A673 (cell line): ENCODE data around the gene CWC15. TPM values are rescaled to one million over a fixed set of nuclear protein-coding genes. Genes with fewer than 3 reads are reported as not detected.

Experiments used
- BruUV-seq: library from RNA; stranded (reverse); fragments of 400-500 nt; replicated peaks from 2 replicates; lab custom pipeline; 2021; lab: Mats Ljungman, UMichigan
- CTCF ChIA-PET: fragments of 300-600 bp; sonication (Branson Sonifier 250); formaldehyde crosslinking; loops from one replicate; lab custom pipeline; 2022; ENCODE audit warnings: antibody characterized with exemption; lab: Charles Lee
- POLR2A ChIA-PET: fragments of 300-600 bp; sonication (Branson Sonifier 250); formaldehyde crosslinking; loops from one replicate; lab custom pipeline; 2022; ENCODE audit warnings: antibody characterized with exemption; ENCODE audit not compliant: low non-redundant PET; lab: Charles Lee
- DNase-seq: peaks from one replicate; pipeline ENCODE4 v3.0.0-alpha.2; 2015; ENCODE audit warnings: low spot score
- H3K27ac ChIP-seq: fragments of 200-600 bp; sonication (generic); 2 replicates; pipeline ENCODE4 v1.5.1; 2016; ENCODE audit warnings: mixed run types, low read depth, mild to moderate bottlenecking, mixed read lengths, antibody characterized with exemption, low read length; ENCODE audit not compliant: poor library complexity, severe bottlenecking
- H3K27me3 ChIP-seq: fragments of 200-600 bp; sonication (generic); replicated peaks from 2 replicates; pipeline ENCODE4 v1.6.1; 2017; ENCODE audit warnings: mixed run types, low read depth, mild to moderate bottlenecking, mixed read lengths, antibody characterized with exemption, low read length; ENCODE audit not compliant: insufficient read depth, poor library complexity
- H3K36me3 ChIP-seq: fragments of 200-600 bp; sonication (generic); 2 replicates; pipeline ENCODE4 v1.6.1; 2016; ENCODE audit warnings: mixed run types, mild to moderate bottlenecking, mixed read lengths, antibody characterized with exemption, low read length; ENCODE audit not compliant: insufficient read depth, poor library complexity, severe bottlenecking
- H3K4me1 ChIP-seq: fragments of 200-600 bp; sonication (generic); 2 replicates; pipeline ENCODE4 v1.6.1; 2017; ENCODE audit warnings: mixed run types, mild to moderate bottlenecking, mixed read lengths, antibody characterized with exemption, low read length; ENCODE audit not compliant: insufficient read depth, poor library complexity, severe bottlenecking
- H3K4me3 ChIP-seq: fragments of 200-600 bp; sonication (generic); 2 replicates; pipeline ENCODE4 v1.5.1; 2016; ENCODE audit warnings: low read depth, mixed run types, mild to moderate bottlenecking, mixed read lengths, low read length; ENCODE audit not compliant: poor library complexity, severe bottlenecking
- H3K9me3 ChIP-seq: fragments of 200-600 bp; sonication (generic); 2 replicates; pipeline ENCODE4 v1.6.1; 2016; ENCODE audit warnings: mixed run types, low read depth, mild to moderate bottlenecking, mixed read lengths, antibody characterized with exemption, low read length; ENCODE audit not compliant: poor library complexity, severe bottlenecking
- CTCF ChIP-seq: fragments of 300-800, 200-600 bp; sonication (generic); conservative IDR thresholded peaks from 2 replicates; pipeline ENCODE4 v1.5.1; 2017; ENCODE audit warnings: low read depth, mild to moderate bottlenecking, antibody characterized with exemption, low read length, moderate library complexity, mixed read lengths
- EZH2 ChIP-seq: fragments of 200-600 bp; sonication (generic); IDR thresholded peaks from 2 replicates; pipeline ENCODE4 v1.6.1; 2017; ENCODE audit warnings: borderline replicate concordance, low read depth, mild to moderate bottlenecking, mixed read lengths, antibody characterized with exemption, low read length; ENCODE audit not compliant: poor library complexity, severe bottlenecking
- intact Hi-C: fragments of 100-400 bp; cut with micrococcal nuclease; formaldehyde crosslinking; loops from one replicate; pipeline ENCODE4 v1.10.0; 2022; ENCODE audit not compliant: unreplicated experiment
- total RNA-seq: library from RNA; stranded (reverse); gene quantifications from 2 replicates; pipeline ENCODE4 v1.2.3, GENCODE V29; 2021

CWC15 gene
- total RNA-seq, 1 experiment from 2014 or later = 86.7 TPM

DNA sequence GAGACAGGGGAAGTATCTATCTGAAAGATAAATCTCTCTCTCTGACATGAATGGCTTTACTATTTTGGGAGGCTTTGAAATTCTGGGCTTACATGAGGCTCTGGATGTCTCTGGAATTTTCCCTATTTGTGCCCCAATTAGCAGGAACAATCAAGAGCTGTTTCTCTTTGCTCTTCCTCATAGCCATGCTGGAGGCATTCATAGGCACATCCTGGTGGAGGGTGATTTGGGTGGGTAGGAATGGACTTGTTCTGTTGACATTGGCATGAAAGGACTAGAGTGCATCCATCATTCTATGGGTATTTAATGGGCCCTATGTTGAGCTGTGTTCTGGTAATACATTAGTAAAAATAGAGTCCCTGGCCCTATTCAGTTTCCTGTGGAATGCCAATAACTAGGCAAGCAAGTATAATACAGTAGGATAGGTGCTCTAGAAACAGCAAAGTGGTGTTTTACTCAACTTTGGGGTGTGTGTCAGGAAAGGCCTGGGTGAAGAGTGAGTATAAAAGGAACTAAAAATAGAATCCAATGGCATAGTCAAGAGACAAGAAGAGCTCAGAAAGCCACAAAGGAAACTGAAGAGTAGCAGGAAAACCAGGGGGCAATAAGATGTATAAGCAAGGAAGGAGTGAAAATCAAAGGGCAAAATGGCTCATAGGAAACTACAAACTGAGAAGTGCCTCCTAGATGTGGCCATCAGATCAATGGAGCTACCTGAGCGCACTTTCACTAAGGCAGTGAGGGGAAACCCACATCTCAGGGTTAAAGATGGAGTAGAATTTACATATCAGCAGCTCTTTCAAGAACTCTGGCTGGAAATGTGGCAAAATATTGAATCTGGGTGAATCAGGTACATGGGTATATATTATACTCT is 45.0 kb downstream of the CWC15 start:
- H3K27me3 ChIP-seq = no peaks in the 10 kb centered on the region
- TF ChIP-seq EZH2 (no peak), CTCF (no peak)
- intact Hi-C loops = no loop called here
- H3K4me3 ChIP-seq = no peak overlapping the region
- ChIA-PET POLR2A (interaction anchor here (0.6 kb wide), 1 partner anchor 375 kb away, joined by 3 read pairs; no protein-coding TSS in a partner anchor), CTCF (no interaction called here)
- no peaks in the 10 kb centered on the region for H3K36me3 ChIP-seq
- no peak overlapping the region for H3K27ac ChIP-seq
- H3K9me3 ChIP-seq = no peaks in the 10 kb centered on the region
- H3K4me1 ChIP-seq = peaks cover 41% of the 10 kb centered on the region
- BruUV-seq = no TSS peak
- no peak for DNase-seq

DNA sequence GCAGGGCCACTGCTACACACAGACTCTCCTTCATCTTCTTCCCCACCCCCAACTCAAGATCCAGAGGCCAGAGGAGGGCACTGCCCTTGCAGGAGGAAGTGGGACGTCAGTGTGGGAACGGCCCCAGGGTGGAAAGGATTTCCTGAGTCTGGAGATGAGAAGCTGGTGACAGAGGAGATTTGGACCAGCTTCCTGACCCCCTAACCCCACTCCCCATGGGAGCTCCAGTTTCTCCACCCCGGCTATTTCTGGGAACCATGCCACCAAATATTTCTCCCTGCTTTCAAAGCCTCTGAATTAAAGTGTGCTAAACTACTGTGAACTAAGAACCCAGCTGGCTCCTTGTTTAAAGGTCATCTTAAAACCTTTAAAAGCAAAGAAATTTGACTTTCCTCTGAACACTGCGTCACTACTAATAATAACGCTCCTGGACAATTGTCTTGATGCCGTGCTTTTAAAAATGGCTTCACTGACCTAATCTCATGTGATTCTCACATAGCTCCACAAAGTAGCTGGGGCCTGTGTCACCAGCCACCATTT is 46.6 kb downstream of the CWC15 start:
- H3K9me3 ChIP-seq = no peaks in the 10 kb centered on the region
- H3K4me1 ChIP-seq = peaks cover 34% of the 10 kb centered on the region
- ChIA-PET CTCF (interaction anchor here (0.6 to 0.9 kb wide), 2 partner anchors 8 to 303 kb away, joined by 3 to 4 read pairs; no protein-coding TSS in a partner anchor), POLR2A (no interaction called here)
- DNase-seq = peak; percentile 51
- H3K27me3 ChIP-seq = no peaks in the 10 kb centered on the region
- no TSS peak for BruUV-seq
- H3K4me3 ChIP-seq = no peak overlapping the region
- H3K27ac ChIP-seq = peak overlapping the region; percentile 39
- H3K36me3 ChIP-seq = no peaks in the 10 kb centered on the region
- intact Hi-C loops = no loop called here
- TF ChIP-seq CTCF (no peak), EZH2 (no peak)

DNA sequence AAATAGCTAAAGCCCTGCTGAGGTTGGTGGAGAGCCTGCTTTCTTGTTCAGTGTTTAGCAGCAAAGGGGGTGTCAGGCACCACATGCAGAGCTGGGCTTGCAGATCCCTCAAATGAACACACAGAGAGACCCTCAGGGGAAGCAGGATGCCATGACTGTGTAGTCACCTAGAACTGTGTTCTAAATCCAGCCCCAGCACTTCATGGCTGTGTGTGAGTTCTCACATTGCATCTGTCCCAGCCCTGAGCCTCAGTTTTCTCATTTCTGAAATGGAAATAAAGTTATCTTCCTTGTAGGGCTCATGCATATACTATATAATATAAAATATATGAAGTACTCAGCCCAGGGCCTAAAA is 47.1 kb downstream of the CWC15 start:
- BruUV-seq = no TSS peak
- Histone ChIP-seq H3K36me3 (no peaks in the 10 kb centered on the region), H3K9me3 (no peaks in the 10 kb centered on the region), H3K27ac (peak overlapping the region; percentile 60), H3K4me3 (no peak overlapping the region), H3K27me3 (no peaks in the 10 kb centered on the region), H3K4me1 (peaks cover 34% of the 10 kb centered on the region)
- DNase-seq = no peak
- ChIA-PET CTCF (interaction anchor here (0.6 to 0.9 kb wide), 2 partner anchors 8 to 303 kb away, joined by 3 to 4 read pairs; no protein-coding TSS in a partner anchor), POLR2A (no interaction called here)
- intact Hi-C loops = no loop called here
- TF ChIP-seq CTCF (no peak), EZH2 (no peak)
